H9 (cell line): ENCODE results near the gene ERCC6L2. TPM values are rescaled to one million over a fixed set of nuclear protein-coding genes. Genes with fewer than 3 reads are reported as not detected.

Source experiments
- DNase-seq: peaks from one replicate; pipeline ENCODE4 v3.0.0-alpha.2; 2017
- H2AFZ ChIP-seq: one replicate; pipeline ENCODE4 v1.6.1; 2013; ENCODE audit warnings: mild to moderate bottlenecking, low read length, control low read depth, moderate library complexity
- H2AK5ac ChIP-seq: 2 replicates; pipeline ENCODE4 v1.6.1; 2013; ENCODE audit warnings: low read length, control low read depth, mixed read lengths; ENCODE audit not compliant: insufficient read length
- H2BK120ac ChIP-seq: one replicate; pipeline ENCODE4 v1.6.1; 2013; ENCODE audit warnings: low read depth, mild to moderate bottlenecking, low read length, control low read depth, inconsistent platforms; ENCODE audit not compliant: poor library complexity, severe bottlenecking
- H2BK12ac ChIP-seq: 2 replicates; pipeline ENCODE4 v1.6.1; 2013; ENCODE audit warnings: low read length, control low read depth, mixed read lengths, low read depth; ENCODE audit not compliant: insufficient read length
- H2BK15ac ChIP-seq: 2 replicates; pipeline ENCODE4 v1.6.1; 2013; ENCODE audit warnings: low read depth, low read length, control low read depth
- H2BK20ac ChIP-seq: one replicate; pipeline ENCODE4 v1.6.1; 2013; ENCODE audit warnings: low read depth, mild to moderate bottlenecking, low read length, control low read depth, inconsistent platforms; ENCODE audit not compliant: poor library complexity, severe bottlenecking
- H2BK5ac ChIP-seq: 2 replicates; pipeline ENCODE4 v1.6.1; 2013; ENCODE audit warnings: low read length, control low read depth, mixed read lengths; ENCODE audit not compliant: insufficient read length
- H3K14ac ChIP-seq: 2 replicates; pipeline ENCODE4 v1.6.1; 2013; ENCODE audit warnings: low read length, control low read depth; ENCODE audit not compliant: insufficient read depth
- H3K18ac ChIP-seq: 2 replicates; pipeline ENCODE4 v1.6.1; 2013; ENCODE audit warnings: low read depth, mild to moderate bottlenecking, mixed read lengths, low read length, control low read depth; ENCODE audit not compliant: insufficient read length
- H3K23ac ChIP-seq: 2 replicates; pipeline ENCODE4 v1.6.1; 2013; ENCODE audit warnings: low read length, control low read depth, mixed read lengths, low read depth; ENCODE audit not compliant: insufficient read length
- H3K23me2 ChIP-seq: 2 replicates; pipeline ENCODE4 v1.6.1; 2013; ENCODE audit warnings: low read depth, mild to moderate bottlenecking, mixed read lengths, low read length, control low read depth; ENCODE audit not compliant: insufficient read length, poor library complexity, severe bottlenecking
- H3K27ac ChIP-seq: 2 replicates; pipeline ENCODE4 v1.5.1; 2013; ENCODE audit warnings: low read length, control low read depth, mixed read lengths, low read depth; ENCODE audit not compliant: insufficient read length
- H3K27me3 ChIP-seq: 2 replicates; pipeline ENCODE4 v1.6.1; 2013; ENCODE audit warnings: low read length, control low read depth, inconsistent platforms; ENCODE audit not compliant: insufficient read depth
- H3K4ac ChIP-seq: 2 replicates; pipeline ENCODE4 v1.6.1; 2013; ENCODE audit warnings: low read depth, mild to moderate bottlenecking, control low read depth, inconsistent platforms, low read length, moderate library complexity
- H3K4me1 ChIP-seq: 2 replicates; pipeline ENCODE4 v1.6.1; 2013; ENCODE audit warnings: low read length, control low read depth, inconsistent platforms; ENCODE audit not compliant: insufficient read depth
- H3K4me2 ChIP-seq: 2 replicates; pipeline ENCODE4 v1.6.1; 2013; ENCODE audit warnings: low read length, control low read depth, mixed read lengths; ENCODE audit not compliant: insufficient read length, insufficient read depth
- H3K56ac ChIP-seq: 2 replicates; pipeline ENCODE4 v1.6.1; 2013; ENCODE audit warnings: low read depth, mild to moderate bottlenecking, mixed read lengths, low read length, control low read depth; ENCODE audit not compliant: insufficient read length
- H3K79me1 ChIP-seq: 2 replicates; pipeline ENCODE4 v1.6.1; 2013; ENCODE audit warnings: low read depth, mild to moderate bottlenecking, moderate library complexity, low read length, control low read depth, inconsistent platforms; ENCODE audit not compliant: insufficient read depth, poor library complexity, severe bottlenecking
- H3K79me2 ChIP-seq: 2 replicates; pipeline ENCODE4 v1.6.1; 2013; ENCODE audit warnings: low read length, control low read depth, inconsistent platforms; ENCODE audit not compliant: insufficient read depth
- H3K9ac ChIP-seq: 2 replicates; pipeline ENCODE4 v1.6.1; 2013; ENCODE audit warnings: low read length, control low read depth, mixed read lengths; ENCODE audit not compliant: insufficient read length; ENCODE audit errors: extremely low read depth
- H3K9me3 ChIP-seq: one replicate; pipeline ENCODE4 v1.6.1; 2013; ENCODE audit warnings: low read depth, low read length, inconsistent platforms; ENCODE audit not compliant: control insufficient read depth
- H3T11ph ChIP-seq: one replicate; pipeline ENCODE4 v1.6.1; 2013; ENCODE audit warnings: mild to moderate bottlenecking, low read length, control low read depth, inconsistent platforms
- H4K20me1 ChIP-seq: one replicate; pipeline ENCODE4 v1.6.1; 2013; ENCODE audit not compliant: control insufficient read depth, insufficient read length, insufficient read depth
- H4K5ac ChIP-seq: 2 replicates; pipeline ENCODE4 v1.6.1; 2013; ENCODE audit warnings: low read depth, mild to moderate bottlenecking, mixed read lengths, low read length, control low read depth; ENCODE audit not compliant: insufficient read length
- H4K8ac ChIP-seq: replicated peaks from 2 replicates; pipeline ENCODE4 v1.6.1; 2013; ENCODE audit warnings: low read length, control low read depth, mixed read lengths, low read depth; ENCODE audit not compliant: insufficient read length
- H4K91ac ChIP-seq: 2 replicates; pipeline ENCODE4 v1.6.1; 2013; ENCODE audit warnings: low read depth, mild to moderate bottlenecking, moderate library complexity, mixed read lengths, low read length, control low read depth; ENCODE audit not compliant: insufficient read length
- H3K27ac Mint-ChIP-seq, 3 experiments: 2 replicates in 2 of 3; 3 replicates in 1 of 3; pipeline ENCODE4 v1.8.0; 2020 to 2021; ENCODE audit warnings: mixed read lengths in 3 of 3, mild to moderate bottlenecking in 1 of 3, moderate library complexity in 1 of 3
- H3K27me3 Mint-ChIP-seq: 2 replicates; pipeline ENCODE4 v1.8.0; 2021; ENCODE audit warnings: low read depth, mild to moderate bottlenecking, moderate library complexity, mixed read lengths
- H3K36me3 Mint-ChIP-seq, 3 experiments: 2 replicates in 2 of 3; 3 replicates in 1 of 3; pipeline ENCODE4 v1.8.0; 2020 to 2021; ENCODE audit warnings: low read depth in 3 of 3, mixed read lengths in 3 of 3; ENCODE audit not compliant: insufficient read depth in 1 of 3
- H3K4me1 Mint-ChIP-seq, 2 experiments: 2 replicates each; pipeline ENCODE4 v1.8.0; 2020; ENCODE audit warnings: mixed read lengths in 2 of 2
- H3K4me3 Mint-ChIP-seq, 2 experiments: 2 replicates in 1 of 2; 3 replicates in 1 of 2; pipeline ENCODE4 v1.8.0; 2020 to 2021; ENCODE audit warnings: mild to moderate bottlenecking in 2 of 2, mixed read lengths in 2 of 2, moderate library complexity in 1 of 2
- H3K9me3 Mint-ChIP-seq, 2 experiments: 2 replicates in 1 of 2; 3 replicates in 1 of 2; pipeline ENCODE4 v1.8.0; 2020; ENCODE audit warnings: mild to moderate bottlenecking in 2 of 2, mixed read lengths in 2 of 2, moderate library complexity in 1 of 2
- WGBS: extraction: QIAGEN DNeasy Blood & Tissue Kit; methylation state at CpG from one replicate; pipeline ENCODE4 v1.1.7; 2013; ENCODE audit warnings: missing lambda C conversion rate, low lambda C conversion rate, mixed read lengths; ENCODE audit not compliant: insufficient read length; ENCODE audit errors: extremely low coverage; 5-methylcytosine and 5-hydroxymethylcytosine counted together
- total RNA-seq: library from RNA; stranded (reverse); gene quantifications from 2 replicates; pipeline ENCODE4 v1.2.1, GENCODE V29; 2021
- TF ChIP-seq, protein P1 (sequence below): fragments of 200-600 bp; sonication (generic); conservative IDR thresholded peaks from 3 replicates; pipeline ENCODE4 v1.8.0; 2021; ENCODE audit warnings: antibody characterized with exemption, mild to moderate bottlenecking

Gene ERCC6L2
- total RNA-seq, 1 experiment from 2014 or later: 57.7 TPM

DNA sequence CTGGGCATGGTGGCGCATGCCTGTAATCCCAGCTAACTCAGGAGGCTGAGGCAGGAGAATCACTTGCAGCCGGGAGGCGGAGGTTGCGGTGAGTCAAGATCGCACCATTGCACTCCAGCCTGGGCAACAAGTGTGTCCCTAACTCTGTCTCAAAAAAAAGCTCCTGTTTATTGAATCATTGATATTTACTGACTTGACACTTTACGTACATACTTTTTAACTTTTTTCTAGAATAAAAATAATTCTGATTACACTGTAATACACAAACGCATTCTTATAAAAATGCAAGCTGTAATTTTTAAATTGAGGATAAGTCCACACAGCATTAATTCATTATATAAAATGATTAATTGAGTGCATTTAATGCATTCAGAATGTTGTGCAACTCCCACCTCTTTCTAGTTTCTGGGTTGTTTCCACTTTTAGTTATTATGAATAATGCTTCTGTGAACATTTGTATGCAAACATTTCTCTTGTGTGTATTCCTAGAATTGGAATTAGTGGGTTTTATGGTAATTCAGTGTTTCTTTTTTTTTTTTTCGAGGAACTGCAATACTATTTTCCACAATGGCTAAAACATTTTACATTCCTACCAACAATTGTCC is 15.7 kb downstream of the ERCC6L2 start:
- Histone ChIP-seq H3T11ph (no peak overlapping the region), H3K4me2 (no peak overlapping the region), H4K8ac (no peak overlapping the region), H3K14ac (no peak overlapping the region), H3K4ac (no peak overlapping the region), H4K5ac (no peak overlapping the region), H2BK5ac (no peak overlapping the region), H2BK15ac (no peak overlapping the region), H3K23me2 (no peaks in the 10 kb centered on the region), H2BK20ac (no peak overlapping the region), H2BK12ac (no peak overlapping the region), H3K9me3 (no peaks in the 10 kb centered on the region), H4K91ac (no peak overlapping the region), H4K20me1 (no peaks in the 10 kb centered on the region), H2AFZ (no peak overlapping the region), H3K79me1 (peaks cover 4% of the 10 kb centered on the region), H3K23ac (no peak overlapping the region), H2AK5ac (no peak overlapping the region), H3K9ac (no peak overlapping the region), H3K79me2 (no peaks in the 10 kb centered on the region; the same call in 1 of the 2 replicates), H3K27ac (no peak overlapping the region), H3K4me1 (no peaks in the 10 kb centered on the region), H3K18ac (no peak overlapping the region), H3K56ac (no peak overlapping the region), H3K27me3 (no peaks in the 10 kb centered on the region), H2BK120ac (no peak overlapping the region)
- peaks cover 0 to 13% (median 9%) of the 10 kb centered on the region in 3 experiments; a peak in 5 of 7 replicates for H3K36me3 Mint-ChIP-seq
- TF ChIP-seq, protein P1, sequence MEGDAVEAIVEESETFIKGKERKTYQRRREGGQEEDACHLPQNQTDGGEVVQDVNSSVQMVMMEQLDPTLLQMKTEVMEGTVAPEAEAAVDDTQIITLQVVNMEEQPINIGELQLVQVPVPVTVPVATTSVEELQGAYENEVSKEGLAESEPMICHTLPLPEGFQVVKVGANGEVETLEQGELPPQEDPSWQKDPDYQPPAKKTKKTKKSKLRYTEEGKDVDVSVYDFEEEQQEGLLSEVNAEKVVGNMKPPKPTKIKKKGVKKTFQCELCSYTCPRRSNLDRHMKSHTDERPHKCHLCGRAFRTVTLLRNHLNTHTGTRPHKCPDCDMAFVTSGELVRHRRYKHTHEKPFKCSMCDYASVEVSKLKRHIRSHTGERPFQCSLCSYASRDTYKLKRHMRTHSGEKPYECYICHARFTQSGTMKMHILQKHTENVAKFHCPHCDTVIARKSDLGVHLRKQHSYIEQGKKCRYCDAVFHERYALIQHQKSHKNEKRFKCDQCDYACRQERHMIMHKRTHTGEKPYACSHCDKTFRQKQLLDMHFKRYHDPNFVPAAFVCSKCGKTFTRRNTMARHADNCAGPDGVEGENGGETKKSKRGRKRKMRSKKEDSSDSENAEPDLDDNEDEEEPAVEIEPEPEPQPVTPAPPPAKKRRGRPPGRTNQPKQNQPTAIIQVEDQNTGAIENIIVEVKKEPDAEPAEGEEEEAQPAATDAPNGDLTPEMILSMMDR: no peak
- no peaks in the 10 kb centered on the region; a peak in 1 of 5 replicates for H3K9me3 Mint-ChIP-seq
- H3K4me3 Mint-ChIP-seq: no peak overlapping the region
- DNase-seq: no peak
- no peak overlapping the region for H3K27ac Mint-ChIP-seq
- no peaks in the 10 kb centered on the region for H3K4me1 Mint-ChIP-seq
- H3K27me3 Mint-ChIP-seq: no peaks in the 10 kb centered on the region
- WGBS: 100% methylated on average over 2 of the region's 8 CpGs
